Mesenchymal stem cell (in vitro differentiated cells and primary cell): ENCODE data around the gene DCAF12.

Experiments used
- DNase-seq: peaks from one replicate; pipeline ENCODE4 v3.0.0-alpha.2; 2013
- H2AFZ ChIP-seq: one replicate; pipeline ENCODE4 v1.6.1; 2013; ENCODE audit warnings: low read depth, mild to moderate bottlenecking, control low read depth, inconsistent platforms, low read length, moderate library complexity
- H2AK5ac ChIP-seq: 2 replicates; pipeline ENCODE4 v1.6.1; 2013; ENCODE audit warnings: low read length, moderate library complexity, mild to moderate bottlenecking, inconsistent platforms; ENCODE audit not compliant: severe bottlenecking
- H2BK120ac ChIP-seq: one replicate; pipeline ENCODE4 v1.6.1; 2013; ENCODE audit warnings: low read depth, mild to moderate bottlenecking, inconsistent platforms, low read length, moderate library complexity
- H2BK12ac ChIP-seq, 2 experiments: one replicate each; pipeline ENCODE4 v1.6.1; 2013; ENCODE audit warnings: inconsistent platforms in 2 of 2, low read length in 2 of 2, mild to moderate bottlenecking in 2 of 2, moderate library complexity in 2 of 2, control low read depth in 1 of 2
- H2BK15ac ChIP-seq: one replicate; pipeline ENCODE4 v1.6.1; 2013; ENCODE audit warnings: mild to moderate bottlenecking, low read depth, inconsistent platforms; ENCODE audit not compliant: poor library complexity, severe bottlenecking
- H2BK5ac ChIP-seq: 2 replicates; pipeline ENCODE4 v1.6.1; 2013; ENCODE audit warnings: low read depth, mild to moderate bottlenecking, low read length, control low read depth, inconsistent platforms; ENCODE audit not compliant: poor library complexity, severe bottlenecking
- H3K14ac ChIP-seq, 2 experiments: one replicate each; pipeline ENCODE4 v1.6.1; 2013; ENCODE audit warnings: inconsistent platforms in 2 of 2, low read length in 2 of 2, control low read depth in 1 of 2, mild to moderate bottlenecking in 1 of 2, moderate library complexity in 1 of 2
- H3K18ac ChIP-seq, 2 experiments: one replicate each; pipeline ENCODE4 v1.6.1; 2013; ENCODE audit warnings: inconsistent platforms in 2 of 2, low read length in 2 of 2, control low read depth in 1 of 2, low read depth in 1 of 2, mild to moderate bottlenecking in 1 of 2
- H3K23ac ChIP-seq, 2 experiments: one replicate each; pipeline ENCODE4 v1.6.1; 2013; ENCODE audit warnings: inconsistent platforms in 2 of 2, low read length in 2 of 2, mild to moderate bottlenecking in 2 of 2, moderate library complexity in 2 of 2, control low read depth in 1 of 2
- H3K27ac ChIP-seq: 2 replicates; pipeline ENCODE4 v1.5.1; 2013; ENCODE audit warnings: mild to moderate bottlenecking, moderate library complexity, low read length, control low read depth, inconsistent platforms; ENCODE audit not compliant: poor library complexity, severe bottlenecking
- H3K27me3 ChIP-seq, 2 experiments: 2 replicates each; pipeline versions ENCODE4 v1.6.1 to v1.7.0; 2013; ENCODE audit warnings: low read length in 2 of 2, mild to moderate bottlenecking in 2 of 2, moderate library complexity in 2 of 2, control low read depth in 1 of 2, inconsistent platforms in 1 of 2; ENCODE audit not compliant: control insufficient read depth in 1 of 2, insufficient read depth in 1 of 2
- H3K36me3 ChIP-seq, 2 experiments: 2 replicates each; pipeline versions ENCODE4 v1.6.1 to v1.7.0; 2013; ENCODE audit warnings: low read length in 2 of 2, control low read depth in 1 of 2, inconsistent platforms in 1 of 2, low read depth in 1 of 2, mild to moderate bottlenecking in 1 of 2; ENCODE audit not compliant: insufficient read depth in 2 of 2, control insufficient read depth in 1 of 2
- H3K4ac ChIP-seq, 2 experiments: one replicate each; pipeline ENCODE4 v1.6.1; 2013; ENCODE audit warnings: inconsistent platforms in 2 of 2, low read length in 2 of 2, mild to moderate bottlenecking in 2 of 2, moderate library complexity in 2 of 2, control low read depth in 1 of 2, low read depth in 1 of 2
- H3K4me1 ChIP-seq: 2 replicates; pipeline ENCODE4 v1.6.1; 2013; ENCODE audit warnings: low read depth, low read length, control low read depth; ENCODE audit not compliant: control insufficient read depth, insufficient read depth
- H3K4me2 ChIP-seq: 2 replicates; pipeline ENCODE4 v1.6.1; 2013; ENCODE audit warnings: low read length, mild to moderate bottlenecking, inconsistent platforms; ENCODE audit not compliant: poor library complexity, severe bottlenecking
- H3K4me3 ChIP-seq, 2 experiments: 2 replicates each; pipeline versions ENCODE4 v1.5.1 to v1.7.0; 2013; ENCODE audit warnings: low read length in 2 of 2, mild to moderate bottlenecking in 2 of 2, control low read depth in 1 of 2, low read depth in 1 of 2; ENCODE audit not compliant: insufficient read depth in 1 of 2
- H3K79me1 ChIP-seq: replicated peaks from 2 replicates; pipeline ENCODE4 v1.6.1; 2013; ENCODE audit warnings: mild to moderate bottlenecking, control low read depth, low read length, inconsistent platforms; ENCODE audit not compliant: poor library complexity, severe bottlenecking
- H3K9ac ChIP-seq: 2 replicates; pipeline ENCODE4 v1.7.0; 2013; ENCODE audit warnings: mild to moderate bottlenecking, low read length, moderate library complexity
- H3K9me3 ChIP-seq: 2 replicates; pipeline ENCODE4 v1.7.0; 2013; ENCODE audit warnings: mild to moderate bottlenecking, low read length; ENCODE audit not compliant: control insufficient read depth
- H4K8ac ChIP-seq: one replicate; pipeline ENCODE4 v1.6.1; 2013; ENCODE audit warnings: inconsistent platforms, mild to moderate bottlenecking, low read length, moderate library complexity
- H4K91ac ChIP-seq: one replicate; pipeline ENCODE4 v1.6.1; 2013; ENCODE audit warnings: mild to moderate bottlenecking, low read length, inconsistent platforms
- WGBS: methylation state at CpG from one replicate; pipeline ENCODE4 v1.1.7; 2013; ENCODE audit warnings: mixed read lengths; 5-methylcytosine and 5-hydroxymethylcytosine counted together

DCAF12 gene

DNA sequence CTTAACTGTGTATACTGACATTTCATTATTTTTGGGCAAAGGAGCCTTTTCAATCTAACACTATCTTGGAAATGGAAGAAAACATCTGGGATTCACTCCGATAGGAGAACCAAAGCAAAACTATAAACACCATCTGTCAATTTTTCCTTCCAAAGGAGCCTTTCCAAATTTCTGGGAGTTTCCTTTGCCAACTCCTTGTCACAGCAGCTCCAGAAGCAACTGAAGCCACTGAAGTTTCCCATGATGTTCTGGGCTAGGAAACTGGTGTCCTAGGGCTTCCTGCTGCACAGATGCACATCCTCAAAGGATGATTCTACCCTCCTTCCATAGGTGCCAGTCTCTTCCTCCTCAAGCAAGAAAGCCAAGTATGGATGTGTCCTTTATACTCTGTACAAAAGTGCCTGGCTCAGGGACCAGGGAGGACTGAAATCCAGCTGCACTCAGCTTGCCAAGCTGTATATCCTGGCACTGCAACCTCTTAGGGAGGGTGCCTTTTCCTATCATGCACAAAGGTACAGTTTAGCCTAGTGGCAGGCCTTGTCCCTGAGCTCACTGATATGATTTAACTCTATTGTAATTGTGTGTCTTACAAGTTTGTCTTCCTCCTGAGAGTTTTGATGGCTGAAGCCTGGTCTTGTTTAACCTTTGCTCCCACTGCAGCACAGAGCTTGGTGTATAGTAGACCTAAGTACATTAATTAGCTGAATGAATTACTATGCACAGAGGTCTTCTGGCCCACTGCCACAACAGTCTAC is 43.9 kb upstream of the DCAF12 start:
- no peak overlapping the region for H2AFZ ChIP-seq
- no peak overlapping the region for H2BK12ac ChIP-seq
- H2AK5ac ChIP-seq, result no peak overlapping the region
- no peak overlapping the region for H2BK15ac ChIP-seq
- H3K27ac ChIP-seq, result no peak overlapping the region
- H3K9ac ChIP-seq, result no peak overlapping the region
- H3K4ac ChIP-seq, result no peak overlapping the region
- H3K18ac ChIP-seq, result no peak overlapping the region
- H3K36me3 ChIP-seq, result no peaks in the 10 kb centered on the region
- no peak for DNase-seq
- H3K4me2 ChIP-seq, result no peak overlapping the region
- H2BK5ac ChIP-seq, result no peak overlapping the region
- no peaks in the 10 kb centered on the region for H3K9me3 ChIP-seq
- H3K27me3 ChIP-seq, result no peaks in the 10 kb centered on the region
- H4K8ac ChIP-seq, result no peak overlapping the region
- 90% methylated on average over 1 of the region's 1 CpG for WGBS
- no peak overlapping the region for H3K4me3 ChIP-seq
- H3K14ac ChIP-seq, result no peak overlapping the region
- no peak overlapping the region for H3K23ac ChIP-seq
- no peak overlapping the region for H2BK120ac ChIP-seq
- no peak overlapping the region for H4K91ac ChIP-seq
- H3K4me1 ChIP-seq, result no peaks in the 10 kb centered on the region
- no peaks in the 10 kb centered on the region for H3K79me1 ChIP-seq

DNA sequence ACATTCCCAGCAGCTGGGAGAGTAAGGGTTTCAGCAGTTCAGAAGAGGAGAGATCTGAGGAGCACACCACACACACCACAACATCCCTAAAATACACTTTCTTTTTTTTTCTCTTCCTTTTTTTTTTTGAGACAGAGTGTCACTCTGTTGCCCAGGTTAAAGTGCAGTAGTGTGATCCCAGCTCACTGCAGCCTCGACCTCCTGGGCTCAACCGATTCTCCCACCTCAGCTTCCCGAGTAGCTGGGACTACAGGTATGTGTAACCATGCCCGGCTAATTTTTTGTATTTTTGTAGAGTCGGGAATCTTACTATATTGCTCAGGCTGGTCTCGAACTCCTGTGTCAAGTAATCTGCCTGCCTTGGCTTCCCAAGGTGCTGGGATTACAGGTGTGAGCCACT is 42.6 kb upstream of the DCAF12 start:
- Histone ChIP-seq H4K8ac (peak overlapping the region; percentile 41), H3K9me3 (no peaks in the 10 kb centered on the region), H3K27me3 (no peaks in the 10 kb centered on the region), H3K9ac (no peak overlapping the region), H2BK5ac (no peak overlapping the region), H3K4ac (no peak overlapping the region), H3K4me3 (no peak overlapping the region), H3K36me3 (no peaks in the 10 kb centered on the region), H3K18ac (no peak overlapping the region), H3K79me1 (no peaks in the 10 kb centered on the region), H2AFZ (peak overlapping the region; percentile 14), H3K4me1 (no peaks in the 10 kb centered on the region), H2BK15ac (no peak overlapping the region), H2BK12ac (no peak overlapping the region), H3K23ac (no peak overlapping the region), H3K27ac (no peak overlapping the region), H2BK120ac (no peak overlapping the region), H3K4me2 (no peak overlapping the region), H3K14ac (no peak overlapping the region), H2AK5ac (no peak overlapping the region), H4K91ac (no peak overlapping the region)
- DNase-seq, result no peak
- 90% methylated on average over 6 of the region's 6 CpGs for WGBS

DNA sequence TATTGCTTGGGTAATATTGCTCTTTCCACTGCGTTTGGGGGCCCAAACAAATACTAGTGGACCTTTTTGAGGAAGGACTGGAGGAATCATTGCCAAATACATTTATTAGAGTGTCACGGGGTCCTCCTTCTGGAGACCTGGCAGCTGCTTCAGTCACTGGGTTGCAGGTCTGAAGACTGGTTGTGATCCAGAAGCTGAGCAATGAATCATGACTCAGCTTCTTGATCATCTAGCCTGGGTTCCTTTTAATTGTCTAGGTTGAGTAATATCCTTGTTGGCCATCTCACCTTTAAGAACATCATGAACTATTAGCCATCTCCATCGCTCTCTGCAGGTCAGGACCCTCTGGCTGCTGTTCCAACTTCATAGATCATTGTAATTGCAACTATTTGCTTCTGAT is 36.9 kb upstream of the DCAF12 start:
- Histone ChIP-seq H3K27me3 (no peaks in the 10 kb centered on the region), H3K9me3 (no peaks in the 10 kb centered on the region), H3K14ac (no peak overlapping the region), H3K23ac (no peak overlapping the region), H3K79me1 (no peaks in the 10 kb centered on the region), H2BK15ac (no peak overlapping the region), H3K4me1 (no peaks in the 10 kb centered on the region), H2AK5ac (no peak overlapping the region), H4K8ac (no peak overlapping the region), H3K4ac (no peak overlapping the region), H3K4me3 (no peak overlapping the region), H4K91ac (no peak overlapping the region), H2BK120ac (no peak overlapping the region), H3K4me2 (no peak overlapping the region), H2AFZ (no peak overlapping the region), H3K9ac (no peak overlapping the region), H3K36me3 (no peaks in the 10 kb centered on the region), H2BK5ac (no peak overlapping the region), H3K18ac (no peak overlapping the region), H2BK12ac (no peak overlapping the region), H3K27ac (no peak overlapping the region)
- DNase-seq, result no peak
- WGBS, result 70% methylated on average over 3 of the region's 3 CpGs

DNA sequence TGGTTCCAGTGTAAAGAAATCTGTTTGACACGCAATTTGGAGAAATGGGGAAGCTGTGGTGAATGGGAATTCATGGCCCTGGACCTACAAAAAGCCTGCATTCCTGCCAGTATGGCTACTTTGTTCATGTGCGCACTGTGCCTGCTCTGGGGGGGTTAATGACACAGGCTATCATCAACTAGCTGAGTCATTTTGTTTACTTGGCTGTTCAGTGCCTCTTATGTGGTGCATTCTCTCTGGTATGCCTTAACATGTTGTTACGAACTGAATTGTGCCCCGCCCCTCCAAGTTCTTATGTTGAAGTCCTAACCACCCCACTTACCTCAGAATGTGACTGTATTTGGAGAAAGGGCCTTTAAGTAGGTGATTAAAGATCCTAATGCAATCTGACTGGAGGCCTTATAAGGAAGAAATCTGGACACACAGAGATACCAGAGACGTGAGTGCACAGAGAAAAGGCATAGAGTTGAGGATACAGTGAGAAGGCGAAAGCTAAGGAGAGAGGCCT is 31.9 kb upstream of the DCAF12 start:
- H2BK15ac ChIP-seq, result no peak overlapping the region
- H3K4ac ChIP-seq, result no peak overlapping the region
- H3K27ac ChIP-seq, result peak overlapping the region; percentile 8
- no peaks in the 10 kb centered on the region for H3K79me1 ChIP-seq
- H3K4me1 ChIP-seq, result no peaks in the 10 kb centered on the region
- no peak overlapping the region for H3K14ac ChIP-seq
- no peak overlapping the region for H3K18ac ChIP-seq
- no peak overlapping the region for H2AFZ ChIP-seq
- no peak overlapping the region for H2AK5ac ChIP-seq
- no peaks in the 10 kb centered on the region for H3K27me3 ChIP-seq
- H3K4me3 ChIP-seq, result no peak overlapping the region
- no peak overlapping the region for H3K9ac ChIP-seq
- peak; percentile 98 for DNase-seq
- H4K8ac ChIP-seq, result peak overlapping the region; percentile 32
- no peak overlapping the region for H2BK5ac ChIP-seq
- H4K91ac ChIP-seq, result no peak overlapping the region
- no peak overlapping the region for H3K4me2 ChIP-seq
- H2BK120ac ChIP-seq, result no peak overlapping the region
- no peaks in the 10 kb centered on the region for H3K36me3 ChIP-seq
- H2BK12ac ChIP-seq, result no peak overlapping the region
- no peak overlapping the region for H3K23ac ChIP-seq
- WGBS, result 16% methylated on average over 3 of the region's 6 CpGs
- H3K9me3 ChIP-seq, result no peaks in the 10 kb centered on the region
